DOHH2 (cell line): ENCODE measurements around the gene PLAAT3.

Experiments used
- H3F3A ChIP-seq: fragments of 200-600 bp; sonication (generic), shearing (Covaris generic); 2 replicates; pipeline ENCODE4 v1.6.0; 2016; ENCODE audit warnings: antibody characterized with exemption, mild to moderate bottlenecking; ENCODE audit not compliant: control insufficient read depth, insufficient read depth
- H3K27ac ChIP-seq: fragments of 200-600 bp; sonication (generic); 2 replicates; pipeline ENCODE4 v1.5.1; 2014; ENCODE audit warnings: low read depth, mild to moderate bottlenecking, low read length, moderate library complexity
- H3K27me3 ChIP-seq: fragments of 200-600 bp; sonication (generic); 2 replicates; pipeline ENCODE4 v1.6.1; 2014; ENCODE audit warnings: mild to moderate bottlenecking, low read length, mixed read lengths; ENCODE audit not compliant: control insufficient read depth
- H3K36me3 ChIP-seq: fragments of 200-600 bp; sonication (generic); 2 replicates; pipeline ENCODE4 v1.6.1; 2014; ENCODE audit warnings: mild to moderate bottlenecking, low read length, moderate library complexity, mixed read lengths; ENCODE audit not compliant: control insufficient read depth
- H3K4me1 ChIP-seq: fragments of 200-600 bp; sonication (generic); 2 replicates; pipeline ENCODE4 v1.6.1; 2014; ENCODE audit warnings: mild to moderate bottlenecking, low read length, mixed read lengths; ENCODE audit not compliant: control insufficient read depth
- H3K4me2 ChIP-seq: fragments of 200-600 bp; sonication (generic); 2 replicates; pipeline ENCODE4 v1.6.0; 2014; ENCODE audit warnings: mild to moderate bottlenecking, low read length, moderate library complexity
- H3K4me3 ChIP-seq: fragments of 200-600 bp; sonication (generic); 2 replicates; pipeline ENCODE4 v1.5.1; 2014; ENCODE audit warnings: mild to moderate bottlenecking, low read length, mixed read lengths
- H3K79me2 ChIP-seq: fragments of 200-600 bp; sonication (generic); 2 replicates; pipeline ENCODE4 v1.6.1; 2014; ENCODE audit warnings: mild to moderate bottlenecking, low read length, mixed read lengths; ENCODE audit not compliant: control insufficient read depth
- H3K9me2 ChIP-seq: fragments of 200-600 bp; sonication (generic); replicated peaks from 2 replicates; pipeline ENCODE4 v1.6.1; 2014; ENCODE audit warnings: mild to moderate bottlenecking, low read length, mixed read lengths; ENCODE audit not compliant: control insufficient read depth
- H3K9me3 ChIP-seq: fragments of 200-600 bp; sonication (generic); 2 replicates; pipeline ENCODE4 v1.6.1; 2014; ENCODE audit warnings: antibody characterized with exemption, low read length, mixed read lengths; ENCODE audit not compliant: control insufficient read depth, insufficient read depth
- H4K20me1 ChIP-seq: fragments of 200-600 bp; sonication (generic); 2 replicates; pipeline ENCODE4 v1.6.0; 2014; ENCODE audit warnings: low read depth, mild to moderate bottlenecking, antibody characterized with exemption, low read length, moderate library complexity; ENCODE audit not compliant: control insufficient read depth, insufficient read depth
- CTCF ChIP-seq: fragments of 200-600 bp; sonication (generic); IDR thresholded peaks from one replicate; pipeline ENCODE4 v1.5.1; 2014; ENCODE audit warnings: antibody characterized with exemption, mild to moderate bottlenecking, low read depth, low read length; ENCODE audit not compliant: poor library complexity, severe bottlenecking
- EZH2phosphoT487 ChIP-seq: fragments of 200-600 bp; sonication (generic); IDR thresholded peaks from 2 replicates; pipeline ENCODE4 v1.6.1; 2017; ENCODE audit warnings: borderline replicate concordance, mild to moderate bottlenecking, antibody characterized with exemption, low read length, moderate library complexity, mixed read lengths

PLAAT3 gene

GRCh38 chr11:63590024-63590788, 24.0 kb downstream of the PLAAT3 start:
- Histone ChIP-seq H3F3A (no peaks in the 10 kb centered on the region), H4K20me1 (no peaks in the 10 kb centered on the region), H3K4me2 (no peak overlapping the region), H3K9me3 (no peaks in the 10 kb centered on the region), H3K79me2 (no peaks in the 10 kb centered on the region), H3K4me3 (no peak overlapping the region), H3K9me2 (no peaks in the 10 kb centered on the region), H3K4me1 (no peaks in the 10 kb centered on the region), H3K27me3 (no peaks in the 10 kb centered on the region), H3K27ac (no peak overlapping the region), H3K36me3 (no peaks in the 10 kb centered on the region)
- TF ChIP-seq EZH2phosphoT487, result no peak
- no peak for TF ChIP-seq CTCF

GRCh38 chr11:63589000-63589399, 25.2 kb downstream of the PLAAT3 start:
- no peak overlapping the region for H3K4me2 ChIP-seq
- no peaks in the 10 kb centered on the region for H3K36me3 ChIP-seq
- H4K20me1 ChIP-seq, result no peaks in the 10 kb centered on the region
- no peak overlapping the region for H3K27ac ChIP-seq
- H3K4me3 ChIP-seq, result no peak overlapping the region
- H3K9me3 ChIP-seq, result no peaks in the 10 kb centered on the region
- no peaks in the 10 kb centered on the region for H3K79me2 ChIP-seq
- TF ChIP-seq EZH2phosphoT487 (no peak), CTCF (no peak)
- no peaks in the 10 kb centered on the region for H3F3A ChIP-seq
- no peaks in the 10 kb centered on the region for H3K4me1 ChIP-seq
- no peaks in the 10 kb centered on the region for H3K9me2 ChIP-seq
- no peaks in the 10 kb centered on the region for H3K27me3 ChIP-seq

- H3K36me3 ChIP-seq, result no peaks in the 10 kb centered on the region
- peaks cover 6% of the 10 kb centered on the region; the same call in 1 of the 2 replicates for H3K9me3 ChIP-seq
- no peak for TF ChIP-seq CTCF
- no peak for TF ChIP-seq EZH2phosphoT487
- H3K27ac ChIP-seq, result no peak overlapping the region
- H3K9me2 ChIP-seq, result no peaks in the 10 kb centered on the region
- H3K27me3 ChIP-seq, result no peaks in the 10 kb centered on the region
- no peaks in the 10 kb centered on the region for H3K79me2 ChIP-seq
- H3K4me1 ChIP-seq, result no peaks in the 10 kb centered on the region
- H3K4me3 ChIP-seq, result no peak overlapping the region
- H3K4me2 ChIP-seq, result no peak overlapping the region
- H3F3A ChIP-seq, result no peaks in the 10 kb centered on the region
- H4K20me1 ChIP-seq, result no peaks in the 10 kb centered on the region
Measured at GRCh38 chr11:63586451-63587166, 27.6 kb downstream of the PLAAT3 start.
